Subcutaneous abdominal adipose tissue (tissue), 5 donors: Measurements from ENCODE around the gene ZNF248.

ENCODE experiments used
- H3K27ac ChIP-seq: one replicate; pipeline ENCODE4 v1.7.0; 2013; ENCODE audit warnings: low read depth, mild to moderate bottlenecking, inconsistent platforms, low read length, moderate library complexity
- H3K27me3 ChIP-seq, 5 donors: one replicate each; pipeline ENCODE4 v1.7.0; 2013; ENCODE audit warnings: low read length in 5 of 5, inconsistent platforms in 1 of 5; ENCODE audit not compliant: control insufficient read depth in 5 of 5, insufficient read depth in 4 of 5
- H3K36me3 ChIP-seq, 5 donors: one replicate each; pipeline ENCODE4 v1.7.0; 2013; ENCODE audit warnings: low read length in 5 of 5; ENCODE audit not compliant: control insufficient read depth in 5 of 5, insufficient read depth in 5 of 5
- H3K4me1 ChIP-seq, 5 donors: one replicate each; pipeline ENCODE4 v1.7.0; 2013; ENCODE audit warnings: low read length in 5 of 5, mild to moderate bottlenecking in 3 of 5, moderate library complexity in 1 of 5; ENCODE audit not compliant: control insufficient read depth in 5 of 5, insufficient read depth in 5 of 5
- H3K4me3 ChIP-seq, 5 donors: one replicate each; pipeline ENCODE4 v1.7.0; 2013; ENCODE audit warnings: low read length in 5 of 5, low read depth in 1 of 5
- H3K9ac ChIP-seq, 5 donors: one replicate each; pipeline ENCODE4 v1.7.0; 2013; ENCODE audit warnings: low read length in 5 of 5, mild to moderate bottlenecking in 4 of 5, moderate library complexity in 3 of 5
- H3K9me3 ChIP-seq, 5 donors: one replicate each; pipeline ENCODE4 v1.7.0; 2013; ENCODE audit warnings: low read length in 5 of 5; ENCODE audit not compliant: control insufficient read depth in 5 of 5
- donor health status: healthy.
- donor health status: healthy.
- donor health status: healthy.
- donor health status: healthy.
- donor health status: healthy.

Gene ZNF248

DNA sequence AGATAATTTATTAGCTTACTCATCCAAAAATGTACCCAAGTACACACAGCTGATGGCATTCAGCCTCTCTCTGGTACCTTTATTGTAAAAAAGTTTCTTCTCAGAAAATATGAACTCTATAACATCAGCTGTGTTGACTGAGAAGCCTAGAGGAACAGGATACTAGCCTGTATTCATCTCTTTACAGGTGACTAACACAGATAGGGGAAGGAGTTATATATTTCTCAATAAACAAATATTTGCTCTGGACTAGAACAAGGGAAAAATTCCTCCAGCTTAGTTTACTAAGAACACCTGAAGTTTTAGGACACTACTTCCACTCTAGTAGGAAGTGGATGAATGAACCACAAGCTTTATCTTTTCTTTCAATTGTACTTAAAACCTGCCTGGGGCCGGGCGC, 67.8 kb downstream of the ZNF248 start:
- no peak overlapping the region for H3K27ac ChIP-seq
- no peak overlapping the region for H3K4me3 ChIP-seq
- H3K9me3 ChIP-seq, result peaks cover 7 to 42% (median 21%) of the 10 kb centered on the region in 5 donors
- no peak overlapping the region for H3K9ac ChIP-seq
- H3K36me3 ChIP-seq, result peaks cover 0 to 7% (median 0%) of the 10 kb centered on the region in 5 donors
- no peaks in the 10 kb centered on the region for H3K27me3 ChIP-seq
- no peaks in the 10 kb centered on the region for H3K4me1 ChIP-seq

DNA sequence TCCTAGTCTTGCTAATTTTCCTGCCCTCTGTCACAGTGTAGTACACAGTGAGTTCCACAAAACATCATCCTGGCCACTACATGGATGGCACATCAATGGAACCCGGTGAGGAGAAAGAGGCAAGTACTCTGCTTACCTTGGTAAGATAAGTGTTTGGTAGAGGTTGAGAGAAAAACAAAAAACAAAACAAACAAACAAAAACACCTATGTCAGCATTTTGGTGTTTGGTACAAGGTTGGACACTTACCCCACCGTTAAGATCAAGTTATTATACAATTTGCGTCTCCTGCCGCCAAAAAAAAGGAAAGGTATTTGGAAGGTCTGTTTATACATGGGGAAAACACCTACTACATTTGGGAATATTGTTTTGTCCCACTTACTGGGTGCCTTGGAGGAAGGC, 72.7 kb downstream of the ZNF248 start:
- no peaks in the 10 kb centered on the region for H3K27me3 ChIP-seq
- H3K4me3 ChIP-seq, result no peak overlapping the region
- peaks cover 0 to 4% (median 0%) of the 10 kb centered on the region in 5 donors for H3K36me3 ChIP-seq
- H3K9ac ChIP-seq, result no peak overlapping the region
- H3K9me3 ChIP-seq, result peaks cover 3 to 42% (median 16%) of the 10 kb centered on the region in 5 donors
- H3K27ac ChIP-seq, result no peak overlapping the region
- no peaks in the 10 kb centered on the region for H3K4me1 ChIP-seq

DNA sequence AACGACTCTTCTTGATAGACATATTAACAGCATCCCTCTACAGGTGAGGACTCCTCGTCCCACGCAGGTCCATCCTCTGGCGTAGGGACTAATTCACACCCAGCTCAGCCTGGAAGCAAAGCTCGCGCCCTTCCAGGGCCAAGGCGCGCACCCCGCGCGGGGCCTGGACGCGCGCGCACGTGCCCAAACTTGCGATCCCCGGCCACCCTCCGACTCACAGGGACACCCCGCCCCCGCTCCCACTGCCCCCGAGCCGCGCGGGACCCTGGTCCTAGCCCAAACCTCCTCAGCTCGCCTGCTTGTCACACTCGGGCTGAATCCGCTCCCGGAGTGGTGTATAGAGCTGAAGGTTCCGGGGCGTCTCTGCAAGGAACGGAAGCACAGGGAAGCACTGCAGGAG, 76.9 kb downstream of the ZNF248 start:
- no peaks in the 10 kb centered on the region for H3K27me3 ChIP-seq
- no peak overlapping the region for H3K4me3 ChIP-seq
- no peak overlapping the region for H3K27ac ChIP-seq
- peaks cover 0 to 4% (median 0%) of the 10 kb centered on the region in 5 donors for H3K36me3 ChIP-seq
- H3K4me1 ChIP-seq, result no peaks in the 10 kb centered on the region
- no peak overlapping the region for H3K9ac ChIP-seq
- H3K9me3 ChIP-seq, result peaks cover 3 to 38% (median 22%) of the 10 kb centered on the region in 5 donors

DNA sequence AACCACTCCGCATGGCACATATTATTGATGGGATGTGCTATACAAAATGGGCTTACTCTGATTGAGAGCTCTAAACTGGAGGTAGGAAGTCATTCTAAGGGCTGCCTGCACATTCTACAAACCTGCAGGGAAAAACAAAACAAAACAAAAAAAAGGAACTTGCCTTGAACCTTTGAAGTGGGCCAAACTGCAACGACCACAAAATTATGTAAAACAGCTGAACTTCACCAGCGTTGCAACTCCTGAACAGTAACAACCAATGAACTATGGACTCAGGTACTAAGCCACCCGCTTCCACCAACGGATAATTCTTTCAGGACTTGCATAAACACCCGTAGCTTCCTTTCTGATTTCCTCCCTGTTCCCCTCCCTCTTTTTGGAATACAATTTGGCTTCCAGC, 80.4 kb downstream of the ZNF248 start:
- Histone ChIP-seq H3K4me3 (no peak overlapping the region), H3K27me3 (no peaks in the 10 kb centered on the region), H3K9me3 (peaks cover 0 to 31% (median 20%) of the 10 kb centered on the region in 5 donors), H3K4me1 (no peaks in the 10 kb centered on the region), H3K27ac (no peak overlapping the region), H3K9ac (no peak overlapping the region), H3K36me3 (no peaks in the 10 kb centered on the region)

DNA sequence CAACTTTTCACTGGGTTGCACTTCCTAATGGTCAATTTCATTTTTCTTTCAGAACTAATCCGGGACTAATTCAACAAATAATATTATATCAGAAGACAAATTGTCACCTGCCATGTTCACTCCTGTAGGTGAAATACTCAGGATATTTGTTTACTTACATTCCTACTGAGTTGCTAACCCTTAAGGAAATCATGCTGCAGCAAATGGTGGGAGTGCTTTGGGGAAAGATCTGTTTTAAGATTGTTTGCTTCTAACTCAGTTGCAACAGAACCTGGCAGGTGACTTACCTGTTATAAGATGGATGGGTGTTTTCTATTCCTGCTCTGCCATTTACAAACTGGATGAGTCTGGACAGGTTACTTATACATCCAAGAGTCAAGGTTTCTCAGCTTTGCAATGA, 81.8 kb downstream of the ZNF248 start:
- no peaks in the 10 kb centered on the region for H3K27me3 ChIP-seq
- no peak overlapping the region for H3K9ac ChIP-seq
- no peaks in the 10 kb centered on the region for H3K36me3 ChIP-seq
- H3K27ac ChIP-seq, result no peak overlapping the region
- H3K9me3 ChIP-seq, result peaks cover 0 to 18% (median 12%) of the 10 kb centered on the region in 5 donors
- no peaks in the 10 kb centered on the region for H3K4me1 ChIP-seq
- H3K4me3 ChIP-seq, result no peak overlapping the region

DNA sequence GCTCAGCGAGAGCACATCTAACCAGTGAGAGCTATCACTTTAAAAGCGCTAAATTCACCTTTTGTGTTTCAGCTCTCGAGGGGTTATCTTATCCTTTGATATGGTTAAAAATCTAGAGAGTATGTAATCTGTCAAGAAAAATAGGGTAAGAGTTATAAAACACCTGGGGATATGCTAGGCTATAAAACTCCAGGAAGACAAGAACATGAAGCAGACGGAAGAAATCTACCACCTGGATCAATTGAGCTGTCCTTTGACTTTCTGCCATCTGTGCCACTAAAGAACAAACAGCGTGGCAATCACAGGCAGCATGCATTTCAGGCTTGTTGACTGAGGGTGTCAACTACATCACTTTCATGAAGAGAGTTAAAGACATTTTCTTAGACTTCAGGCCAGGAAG, 83.1 kb downstream of the ZNF248 start:
- H3K4me3 ChIP-seq, result no peak overlapping the region
- no peak overlapping the region for H3K27ac ChIP-seq
- H3K9me3 ChIP-seq, result peaks cover 0 to 15% (median 9%) of the 10 kb centered on the region in 5 donors
- no peaks in the 10 kb centered on the region for H3K27me3 ChIP-seq
- no peaks in the 10 kb centered on the region for H3K4me1 ChIP-seq
- H3K36me3 ChIP-seq, result no peaks in the 10 kb centered on the region
- H3K9ac ChIP-seq, result no peak overlapping the region

DNA sequence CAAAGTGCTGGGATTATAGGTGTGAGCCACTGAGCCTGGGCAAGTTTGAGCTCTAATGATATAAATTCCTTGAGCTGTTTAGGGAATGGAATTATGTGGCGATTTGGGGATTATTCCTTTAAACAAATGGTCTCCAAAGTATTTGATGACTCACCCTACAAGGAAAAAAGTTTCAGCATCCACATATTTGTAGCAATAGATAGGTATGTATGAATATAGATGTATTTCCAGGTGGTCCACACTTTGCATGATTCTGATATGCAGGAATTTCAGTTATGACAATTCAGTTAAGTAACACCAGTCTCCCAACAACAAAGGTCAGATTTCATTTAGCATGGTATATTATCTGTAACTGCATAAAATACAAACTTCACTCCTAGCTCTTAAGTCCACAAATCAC, 92.2 kb downstream of the ZNF248 start:
- Histone ChIP-seq H3K4me3 (no peak overlapping the region), H3K9ac (no peak overlapping the region), H3K9me3 (peaks cover 0 to 11% (median 7%) of the 10 kb centered on the region in 5 donors)

DNA sequence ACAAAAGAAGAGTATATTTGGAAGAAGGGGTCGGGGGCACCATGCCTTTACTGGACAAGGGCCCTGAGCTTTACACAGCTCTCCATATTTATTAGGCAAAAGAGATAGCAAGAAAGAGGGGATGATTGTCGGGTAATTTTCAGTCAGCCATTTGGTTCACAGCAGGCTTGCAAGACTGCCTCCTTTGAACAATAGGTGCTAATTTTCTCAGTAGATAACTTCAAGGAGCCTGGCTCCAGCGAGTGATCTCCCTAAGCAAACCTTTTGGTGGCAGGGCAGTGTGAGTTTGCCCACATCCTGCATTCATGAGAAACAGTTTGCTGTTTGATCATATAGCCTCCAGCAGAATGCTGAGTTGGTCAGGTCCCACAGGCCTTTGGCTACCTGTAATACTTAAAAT, 94.3 kb downstream of the ZNF248 start:
- Histone ChIP-seq H3K9me3 (peaks cover 2 to 7% (median 6%) of the 10 kb centered on the region in 5 donors), H3K36me3 (peaks cover 0 to 5% (median 0%) of the 10 kb centered on the region in 5 donors), H3K4me3 (no peak overlapping the region), H3K4me1 (no peaks in the 10 kb centered on the region), H3K27ac (no peak overlapping the region), H3K27me3 (no peaks in the 10 kb centered on the region), H3K9ac (no peak overlapping the region)

More for the DNA sequence above, 92.2 kb downstream of the ZNF248 start:
- H3K36me3 ChIP-seq, result no peaks in the 10 kb centered on the region
- H3K4me1 ChIP-seq, result no peaks in the 10 kb centered on the region
- H3K27ac ChIP-seq, result no peak overlapping the region
- no peaks in the 10 kb centered on the region for H3K27me3 ChIP-seq

DNA sequence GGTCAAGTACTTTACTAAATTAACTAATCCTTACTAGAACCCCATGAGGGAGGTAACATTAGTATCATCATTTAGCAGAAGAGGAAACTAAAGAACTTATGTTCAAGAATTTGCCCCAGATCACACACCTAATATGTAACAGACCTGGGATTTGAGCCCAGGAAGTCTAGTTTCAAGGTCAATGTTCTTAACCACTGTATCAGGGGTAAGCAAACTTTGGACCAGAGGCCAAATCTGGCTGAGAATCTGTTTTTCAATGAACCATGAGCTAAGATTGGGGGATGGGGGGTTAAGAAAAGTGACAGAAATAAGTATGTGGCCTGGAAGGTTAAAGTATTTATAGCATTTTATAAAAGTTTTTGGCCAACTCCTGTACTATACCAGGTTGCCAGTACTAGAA, 95.1 kb downstream of the ZNF248 start:
- Histone ChIP-seq H3K9me3 (peaks cover 2 to 8% (median 6%) of the 10 kb centered on the region in 5 donors), H3K27ac (no peak overlapping the region)

DNA sequence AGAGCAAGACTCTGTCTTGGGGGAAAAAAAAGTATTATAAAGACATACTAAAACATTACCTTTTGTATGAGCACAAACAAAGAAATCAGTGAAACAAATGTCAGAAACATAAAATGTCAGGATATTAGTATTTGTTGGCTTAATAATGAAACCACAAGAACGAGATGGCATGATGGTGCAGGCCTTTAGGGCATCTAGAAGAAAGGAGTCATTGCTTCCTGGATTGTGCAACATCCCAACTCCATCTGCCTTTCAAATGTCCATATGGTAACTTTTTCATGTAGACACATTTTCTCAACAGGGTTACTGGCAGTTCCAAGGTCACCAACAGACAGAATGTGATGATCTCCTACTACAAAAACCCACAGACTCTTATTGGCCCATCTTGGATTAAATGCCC, 96.6 kb downstream of the ZNF248 start:
- no peak overlapping the region for H3K4me3 ChIP-seq
- H3K9me3 ChIP-seq, result peaks cover 2 to 10% (median 6%) of the 10 kb centered on the region in 5 donors
- H3K4me1 ChIP-seq, result no peaks in the 10 kb centered on the region
- no peak overlapping the region for H3K27ac ChIP-seq
- no peaks in the 10 kb centered on the region for H3K27me3 ChIP-seq
- H3K36me3 ChIP-seq, result peaks cover 0 to 5% (median 0%) of the 10 kb centered on the region in 5 donors
- no peak overlapping the region for H3K9ac ChIP-seq

More for the DNA sequence above, 95.1 kb downstream of the ZNF248 start:
- Histone ChIP-seq H3K9ac (no peak overlapping the region), H3K36me3 (peaks cover 0 to 5% (median 0%) of the 10 kb centered on the region in 5 donors), H3K27me3 (no peaks in the 10 kb centered on the region), H3K4me3 (no peak overlapping the region), H3K4me1 (no peaks in the 10 kb centered on the region)
